ENCODE results near the gene MYBPHL.

Gene MYBPHL

GRCh38 chr1:109270623-109271317 is 36.0 kb downstream of the MYBPHL start:
- in situ Hi-C loops (cut with MboI; ENCODE audit: low pct_unique_long_range_greater_than_20kb, low sequenced_read_pairs, unreplicated experiment) = no loop called here
- TF ChIP-seq CTCF (IDR thresholded peaks at IDR 0.05; ENCODE audit: extremely low read depth, insufficient read depth, missing control alignments) = no peak
- DNase-seq (ENCODE audit: low spot score) = no peak

GRCh38 chr1:109269981-109270622 is 36.7 kb downstream of the MYBPHL start:
- no peak for DNase-seq (ENCODE audit: low spot score)
- in situ Hi-C loops (cut with MboI; ENCODE audit: low pct_unique_long_range_greater_than_20kb, low sequenced_read_pairs, unreplicated experiment) = loop anchor here (10.0 kb wide), 1 partner anchor 265 kb away; the partner anchor contains the start of gene GPR61
- TF ChIP-seq CTCF (IDR thresholded peaks at IDR 0.05; ENCODE audit: extremely low read depth, insufficient read depth, missing control alignments) = no peak

- no peak for TF ChIP-seq CTCF (IDR thresholded peaks at IDR 0.05; ENCODE audit: extremely low read depth, insufficient read depth, missing control alignments)
- DNase-seq (ENCODE audit: low spot score) = no peak
- in situ Hi-C loops (cut with MboI; ENCODE audit: low pct_unique_long_range_greater_than_20kb, low sequenced_read_pairs, unreplicated experiment) = loop anchor here (10.0 kb wide), 1 partner anchor 265 kb away; the partner anchor contains the start of gene GPR61
Observed at GRCh38 chr1:109269212-109269980, 37.4 kb downstream of the MYBPHL start.

GRCh38 chr1:109268431-109269211 is 38.2 kb downstream of the MYBPHL start:
- no peak for DNase-seq (ENCODE audit: low spot score)
- no peak for TF ChIP-seq CTCF (IDR thresholded peaks at IDR 0.05; ENCODE audit: extremely low read depth, insufficient read depth, missing control alignments)
- in situ Hi-C loops (cut with MboI; ENCODE audit: low pct_unique_long_range_greater_than_20kb, low sequenced_read_pairs, unreplicated experiment) = loop anchor here (10.0 kb wide), 1 partner anchor 266 kb away; the partner anchor contains the start of gene GPR61

- in situ Hi-C loops (cut with MboI; ENCODE audit: low pct_unique_long_range_greater_than_20kb, low sequenced_read_pairs, unreplicated experiment) = loop anchor here (10.0 kb wide), 1 partner anchor 267 kb away; the partner anchor contains the start of gene GPR61
- TF ChIP-seq CTCF (IDR thresholded peaks at IDR 0.05; ENCODE audit: extremely low read depth, insufficient read depth, missing control alignments) = no peak
- DNase-seq (ENCODE audit: low spot score) = no peak
Observed at GRCh38 chr1:109267743-109268300, 39.0 kb downstream of the MYBPHL start.
